ENCODE data around the gene TTLL11.

DNA sequence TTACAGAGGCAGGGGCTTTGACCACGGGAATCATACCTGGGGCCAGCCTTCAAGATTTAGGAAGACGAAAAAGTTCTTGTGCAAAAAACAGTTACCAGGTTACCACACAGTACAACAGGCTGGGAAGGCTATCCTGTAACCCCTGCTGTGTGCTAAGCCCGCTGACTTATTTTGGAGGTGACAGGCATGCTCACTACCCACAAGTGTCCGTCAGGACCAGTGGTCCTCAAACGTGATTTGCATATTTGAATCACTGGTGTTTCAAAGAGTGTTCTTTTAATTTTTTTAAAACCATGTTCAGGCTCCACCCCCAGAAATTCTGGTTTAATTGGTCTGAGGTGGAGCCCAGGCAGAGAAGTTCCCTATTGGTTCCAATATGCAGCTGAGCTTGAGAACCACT is 146.6 kb downstream of the TTLL11 start:
- TF ChIP-seq, protein P1, sequence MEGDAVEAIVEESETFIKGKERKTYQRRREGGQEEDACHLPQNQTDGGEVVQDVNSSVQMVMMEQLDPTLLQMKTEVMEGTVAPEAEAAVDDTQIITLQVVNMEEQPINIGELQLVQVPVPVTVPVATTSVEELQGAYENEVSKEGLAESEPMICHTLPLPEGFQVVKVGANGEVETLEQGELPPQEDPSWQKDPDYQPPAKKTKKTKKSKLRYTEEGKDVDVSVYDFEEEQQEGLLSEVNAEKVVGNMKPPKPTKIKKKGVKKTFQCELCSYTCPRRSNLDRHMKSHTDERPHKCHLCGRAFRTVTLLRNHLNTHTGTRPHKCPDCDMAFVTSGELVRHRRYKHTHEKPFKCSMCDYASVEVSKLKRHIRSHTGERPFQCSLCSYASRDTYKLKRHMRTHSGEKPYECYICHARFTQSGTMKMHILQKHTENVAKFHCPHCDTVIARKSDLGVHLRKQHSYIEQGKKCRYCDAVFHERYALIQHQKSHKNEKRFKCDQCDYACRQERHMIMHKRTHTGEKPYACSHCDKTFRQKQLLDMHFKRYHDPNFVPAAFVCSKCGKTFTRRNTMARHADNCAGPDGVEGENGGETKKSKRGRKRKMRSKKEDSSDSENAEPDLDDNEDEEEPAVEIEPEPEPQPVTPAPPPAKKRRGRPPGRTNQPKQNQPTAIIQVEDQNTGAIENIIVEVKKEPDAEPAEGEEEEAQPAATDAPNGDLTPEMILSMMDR (conservative IDR thresholded peaks at IDR 0.05; ENCODE audit: low read length): no peak
- no peak for TF ChIP-seq EZH2phosphoT487 (IDR thresholded peaks at IDR 0.05; ENCODE audit: borderline replicate concordance)

All from Loucy (cell line).